ENCODE data around the gene TBC1D22B. TPM values are rescaled to one million over a fixed set of nuclear protein-coding genes. Genes with fewer than 3 reads are reported as not detected.

The TBC1D22B gene, protein sequence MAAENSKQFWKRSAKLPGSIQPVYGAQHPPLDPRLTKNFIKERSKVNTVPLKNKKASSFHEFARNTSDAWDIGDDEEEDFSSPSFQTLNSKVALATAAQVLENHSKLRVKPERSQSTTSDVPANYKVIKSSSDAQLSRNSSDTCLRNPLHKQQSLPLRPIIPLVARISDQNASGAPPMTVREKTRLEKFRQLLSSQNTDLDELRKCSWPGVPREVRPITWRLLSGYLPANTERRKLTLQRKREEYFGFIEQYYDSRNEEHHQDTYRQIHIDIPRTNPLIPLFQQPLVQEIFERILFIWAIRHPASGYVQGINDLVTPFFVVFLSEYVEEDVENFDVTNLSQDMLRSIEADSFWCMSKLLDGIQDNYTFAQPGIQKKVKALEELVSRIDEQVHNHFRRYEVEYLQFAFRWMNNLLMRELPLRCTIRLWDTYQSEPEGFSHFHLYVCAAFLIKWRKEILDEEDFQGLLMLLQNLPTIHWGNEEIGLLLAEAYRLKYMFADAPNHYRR
- total RNA-seq: 10 to 100 TPM; 14.8 to 19.6 (median 17.6) TPM

DNA sequence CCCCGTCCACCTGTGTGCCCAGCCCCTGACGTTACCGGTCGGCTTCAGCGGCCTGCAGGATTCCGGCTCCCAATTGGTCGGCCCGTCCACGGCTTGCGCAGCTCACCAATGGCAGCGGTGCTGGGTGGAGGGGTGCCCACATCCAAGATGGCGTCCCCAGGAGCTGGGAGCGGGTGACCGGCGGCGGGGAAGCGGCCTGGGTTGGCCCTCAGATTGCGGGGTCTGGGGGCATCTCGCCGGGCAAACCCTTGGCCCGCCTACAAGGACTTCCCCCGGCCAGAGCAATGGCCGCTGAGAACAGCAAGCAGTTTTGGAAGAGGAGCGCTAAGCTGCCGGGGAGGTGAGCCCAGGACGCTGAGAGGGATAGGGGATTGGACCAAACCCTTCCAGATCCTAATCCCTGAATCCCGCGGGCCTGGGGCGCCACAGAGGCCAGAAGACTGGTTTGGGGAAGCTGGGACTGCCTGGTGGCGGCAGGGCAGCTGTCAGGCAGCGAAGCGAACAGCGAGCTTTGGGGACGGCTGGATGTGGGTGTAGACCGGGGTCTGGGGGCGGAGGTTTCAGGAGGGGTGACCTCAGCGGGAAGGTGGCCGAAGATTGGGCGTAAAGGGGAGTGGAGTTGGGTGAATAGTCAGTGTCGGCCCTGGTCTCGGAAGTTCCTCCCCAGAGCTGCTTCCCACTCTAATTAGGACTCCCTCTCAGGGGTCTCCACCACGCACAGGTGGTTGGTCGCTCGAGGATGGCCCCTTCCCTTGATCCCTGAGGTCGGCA lies at the start of gene TBC1D22B, which contains the start of gene TMEM217:
Gene TBC1D22B (plus strand): TSS at position 139 of the 771 bp plus-strand sequence. CDS start 146 bp downstream, at position 285.
Gene TMEM217 (minus strand): TSS at position 511 of the 771 bp plus-strand sequence. CDS start 39,114 bp downstream, outside the sequence.
- peak; percentile 95 to 99 for DNase-seq (ENCODE audit: low spot score in 2 of 2)
- TF ChIP-seq, protein P1, sequence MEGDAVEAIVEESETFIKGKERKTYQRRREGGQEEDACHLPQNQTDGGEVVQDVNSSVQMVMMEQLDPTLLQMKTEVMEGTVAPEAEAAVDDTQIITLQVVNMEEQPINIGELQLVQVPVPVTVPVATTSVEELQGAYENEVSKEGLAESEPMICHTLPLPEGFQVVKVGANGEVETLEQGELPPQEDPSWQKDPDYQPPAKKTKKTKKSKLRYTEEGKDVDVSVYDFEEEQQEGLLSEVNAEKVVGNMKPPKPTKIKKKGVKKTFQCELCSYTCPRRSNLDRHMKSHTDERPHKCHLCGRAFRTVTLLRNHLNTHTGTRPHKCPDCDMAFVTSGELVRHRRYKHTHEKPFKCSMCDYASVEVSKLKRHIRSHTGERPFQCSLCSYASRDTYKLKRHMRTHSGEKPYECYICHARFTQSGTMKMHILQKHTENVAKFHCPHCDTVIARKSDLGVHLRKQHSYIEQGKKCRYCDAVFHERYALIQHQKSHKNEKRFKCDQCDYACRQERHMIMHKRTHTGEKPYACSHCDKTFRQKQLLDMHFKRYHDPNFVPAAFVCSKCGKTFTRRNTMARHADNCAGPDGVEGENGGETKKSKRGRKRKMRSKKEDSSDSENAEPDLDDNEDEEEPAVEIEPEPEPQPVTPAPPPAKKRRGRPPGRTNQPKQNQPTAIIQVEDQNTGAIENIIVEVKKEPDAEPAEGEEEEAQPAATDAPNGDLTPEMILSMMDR (IDR thresholded peaks at IDR 0.05): no peak
- TF ChIP-seq POLR2A (IDR thresholded peaks at IDR 0.05): no peak
- peak within 1 kb of the TSS; percentile 99 for H3K4me3 ChIP-seq (ENCODE audit: low read depth, poor library complexity, severe bottlenecking)
- 0% methylated on average over 30 to 34 of the region's 45 CpGs for WGBS, 2 donors
- intact Hi-C loops (cut with DNase I; ENCODE audit: low total_unique reads): no loop called here

DNA sequence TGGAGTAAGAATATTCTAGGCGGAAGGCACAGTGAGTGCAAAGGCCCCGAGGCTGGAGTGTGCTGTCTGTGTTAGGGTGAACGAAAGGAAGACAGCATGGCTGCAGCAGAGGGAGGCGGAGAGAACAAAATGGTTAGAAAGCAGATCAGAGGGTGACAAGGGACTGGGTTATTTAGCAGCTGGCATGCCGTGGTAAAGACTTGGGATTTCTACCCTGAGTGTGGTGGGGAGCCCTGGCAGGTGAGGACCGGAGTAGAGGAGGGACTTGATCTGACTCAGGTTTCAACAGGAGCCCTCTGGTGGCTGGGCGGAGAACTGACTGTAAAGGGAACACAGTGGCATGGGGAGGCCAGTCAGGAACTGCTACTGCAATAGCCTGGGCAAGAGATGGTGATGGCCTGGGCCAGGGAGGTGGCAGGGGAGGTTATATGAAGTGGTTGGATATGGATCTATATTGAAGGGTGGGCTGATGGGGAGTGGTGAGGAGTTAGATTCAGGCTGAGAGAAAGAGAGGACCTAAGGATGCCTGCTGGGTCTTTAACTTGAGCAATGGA lies 49.6 kb upstream of the TBC1D22B start:
- 59 to 64% methylated on average over 7 of the region's 7 CpGs for WGBS, 2 donors
- no peak for TF ChIP-seq POLR2A (IDR thresholded peaks at IDR 0.05)
- TF ChIP-seq, protein P1 (IDR thresholded peaks at IDR 0.05): peak in 1 of 3 donors; percentile 29
- no peak overlapping the region for H3K4me3 ChIP-seq (ENCODE audit: low read depth, poor library complexity, severe bottlenecking)
- intact Hi-C loops (cut with DNase I; ENCODE audit: low total_unique reads): loop anchor here (10.0 kb wide), 1 partner anchor 313 kb away; no protein-coding TSS in a partner anchor
- peak; percentile 78 to 95 for DNase-seq (ENCODE audit: low spot score in 2 of 2)

DNA sequence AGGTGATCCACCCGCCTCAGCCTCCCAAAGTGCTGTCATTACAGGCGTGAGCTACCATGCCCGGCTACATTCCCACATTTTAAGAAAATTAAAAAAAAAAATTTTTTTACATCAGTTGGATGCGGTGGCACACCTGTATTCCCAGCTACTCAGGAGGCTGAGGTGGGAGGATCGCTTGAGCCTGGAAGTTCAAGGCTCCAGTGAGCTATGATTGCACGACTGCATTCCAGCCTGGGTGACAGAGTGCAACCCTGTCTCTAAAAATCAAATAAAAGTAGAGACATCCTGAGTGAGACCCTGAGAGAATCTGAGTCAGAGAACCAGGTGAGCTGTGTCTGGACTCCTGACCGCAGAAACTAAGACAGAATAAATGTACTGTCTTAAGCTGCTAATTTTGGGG lies 48.8 kb upstream of the TBC1D22B start:
- intact Hi-C loops (cut with DNase I; ENCODE audit: low total_unique reads): loop anchor here (10.0 kb wide), 1 partner anchor 314 kb away; no protein-coding TSS in a partner anchor
- H3K4me3 ChIP-seq (ENCODE audit: low read depth, poor library complexity, severe bottlenecking): no peak overlapping the region
- peak in 1 of 2 donors; percentile 29 for DNase-seq (ENCODE audit: low spot score in 2 of 2)
- no peak for TF ChIP-seq POLR2A (IDR thresholded peaks at IDR 0.05)
- TF ChIP-seq, protein P1 (IDR thresholded peaks at IDR 0.05): no peak
- 92 to 95% methylated on average over 7 of the region's 7 CpGs for WGBS, 2 donors

DNA sequence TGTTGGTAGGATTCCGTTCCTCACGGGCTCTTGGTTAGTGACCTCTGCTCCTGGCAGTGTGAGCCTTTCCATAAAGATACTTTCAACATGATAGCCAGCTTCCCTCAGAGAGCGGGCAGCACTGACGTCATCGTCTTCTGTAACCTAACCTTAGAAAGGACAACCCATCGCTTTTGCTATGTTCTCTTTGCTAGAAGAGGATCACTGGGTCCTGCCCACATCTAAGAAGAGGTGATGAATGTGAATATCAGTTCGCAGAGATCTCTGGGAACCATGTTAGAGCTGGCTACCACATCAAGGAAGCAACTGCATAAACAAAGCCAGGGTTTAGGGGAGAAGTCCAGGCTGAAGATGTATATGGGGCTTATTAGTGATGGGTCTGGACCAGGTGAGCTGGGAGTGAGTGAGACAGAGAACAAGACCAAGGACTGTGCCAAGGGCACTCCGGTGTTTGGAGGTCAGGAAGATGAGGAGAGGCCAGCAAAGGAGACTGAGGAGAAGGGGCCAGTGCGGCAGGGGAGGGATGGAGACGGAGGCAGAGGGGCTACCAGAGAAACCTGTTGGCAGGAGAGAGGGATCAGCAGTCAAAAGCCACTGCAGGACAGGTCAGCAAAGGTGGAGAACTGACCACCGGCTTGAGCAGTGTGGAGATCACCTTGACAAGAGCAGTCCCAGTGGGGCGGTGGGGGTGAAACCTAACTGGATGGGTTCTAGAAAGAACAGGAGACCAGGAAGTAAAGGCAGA lies 47.9 kb upstream of the TBC1D22B start:
- 87 to 89% methylated on average over 12 of the region's 12 CpGs for WGBS, 2 donors
- peak in 1 of 2 donors; percentile 67 for DNase-seq (ENCODE audit: low spot score in 2 of 2)
- H3K4me3 ChIP-seq (ENCODE audit: low read depth, poor library complexity, severe bottlenecking): no peak overlapping the region
- intact Hi-C loops (cut with DNase I; ENCODE audit: low total_unique reads): loop anchor here (10.0 kb wide), 1 partner anchor 315 kb away; no protein-coding TSS in a partner anchor
- TF ChIP-seq, protein P1 (IDR thresholded peaks at IDR 0.05): no peak
- TF ChIP-seq POLR2A (IDR thresholded peaks at IDR 0.05): no peak

Measured in lower leg skin (tissue), 4 donors.